ENCODE data around the gene GABPB2.
"Not testable (repeated sequence)": the region's sequence is repeated elsewhere in the genome, so short reads cannot be mapped to it uniquely, and the experiment has no call there.

Gene GABPB2

DNA sequence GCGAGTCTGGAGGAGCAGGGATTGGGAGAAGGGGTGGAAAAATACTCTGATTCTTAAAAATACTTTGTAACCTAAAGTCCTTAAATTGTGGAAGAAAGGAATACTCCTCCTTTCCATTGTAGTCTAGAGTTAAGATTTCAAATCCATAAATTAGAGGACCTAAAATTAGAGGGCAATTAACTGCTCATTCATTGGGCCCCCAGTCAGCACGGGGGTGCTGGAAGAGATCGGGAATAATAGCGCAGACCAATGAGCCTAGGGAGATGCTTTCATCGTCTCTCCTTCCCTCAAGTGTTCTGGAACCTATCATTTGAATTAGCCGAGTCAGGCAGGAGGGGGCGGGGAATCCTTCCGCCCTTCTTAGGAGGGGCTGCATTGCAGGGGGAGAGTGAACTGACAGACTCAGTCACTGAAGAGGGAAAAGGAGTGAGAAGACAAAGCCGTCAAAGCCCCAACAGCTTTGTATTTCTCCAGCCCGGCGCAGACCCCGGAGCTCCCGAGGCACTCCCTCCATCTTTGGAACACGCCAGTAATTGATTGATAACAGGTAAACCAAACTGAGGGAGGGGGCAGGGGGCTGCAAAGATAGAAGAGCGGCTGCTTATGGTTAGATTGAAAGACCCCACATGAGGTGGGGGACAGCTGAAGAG is 10.4 kb upstream of the GABPB2 start, which contains the start of gene MLLT11:
TSS of gene MLLT11 (plus strand) at position 391 of the 650 bp plus-strand sequence. CDS start 6,828 bp downstream, outside the sequence.
- no peak for DNase-seq

DNA sequence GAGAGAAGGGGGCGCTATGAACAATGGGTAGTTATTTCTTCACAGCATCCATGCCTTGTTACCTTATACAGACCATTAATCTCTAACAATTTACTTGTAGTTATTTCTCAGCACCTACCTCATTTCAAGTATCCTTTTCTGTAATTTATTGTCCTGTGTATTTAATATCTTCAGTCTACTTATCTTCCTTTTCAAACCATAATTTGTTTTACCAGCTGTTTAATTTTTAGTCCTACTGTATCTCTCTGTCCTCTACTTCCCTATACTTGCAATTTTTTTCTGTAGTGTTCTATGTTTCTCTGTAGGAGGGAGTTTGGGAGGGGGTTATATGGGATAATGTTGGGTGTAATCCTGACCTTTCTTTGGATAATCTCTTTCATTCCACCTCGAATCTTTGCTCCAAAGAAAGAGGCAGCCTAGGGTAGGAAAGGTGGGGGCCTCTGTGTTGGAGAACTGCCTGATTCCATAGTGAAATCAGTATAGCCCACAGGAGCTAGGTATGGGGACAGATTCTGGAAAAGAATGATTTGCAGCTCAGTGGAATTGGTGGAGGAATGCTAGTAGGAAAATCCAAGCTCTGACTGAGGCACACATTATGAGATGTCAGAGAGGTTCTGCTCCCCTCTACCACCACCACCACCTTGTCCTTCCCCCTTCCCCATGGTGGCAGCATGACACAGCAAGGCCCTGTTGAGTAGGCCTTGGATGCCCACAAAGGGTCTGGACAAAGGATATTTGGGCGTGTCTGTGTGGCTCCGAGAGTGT is 9.7 kb upstream of the GABPB2 start:
- DNase-seq, result peak; percentile 5

GRCh38 chr1:151061704-151062103 is 8.9 kb upstream of the GABPB2 start:
- DNase-seq, result no peak

DNA sequence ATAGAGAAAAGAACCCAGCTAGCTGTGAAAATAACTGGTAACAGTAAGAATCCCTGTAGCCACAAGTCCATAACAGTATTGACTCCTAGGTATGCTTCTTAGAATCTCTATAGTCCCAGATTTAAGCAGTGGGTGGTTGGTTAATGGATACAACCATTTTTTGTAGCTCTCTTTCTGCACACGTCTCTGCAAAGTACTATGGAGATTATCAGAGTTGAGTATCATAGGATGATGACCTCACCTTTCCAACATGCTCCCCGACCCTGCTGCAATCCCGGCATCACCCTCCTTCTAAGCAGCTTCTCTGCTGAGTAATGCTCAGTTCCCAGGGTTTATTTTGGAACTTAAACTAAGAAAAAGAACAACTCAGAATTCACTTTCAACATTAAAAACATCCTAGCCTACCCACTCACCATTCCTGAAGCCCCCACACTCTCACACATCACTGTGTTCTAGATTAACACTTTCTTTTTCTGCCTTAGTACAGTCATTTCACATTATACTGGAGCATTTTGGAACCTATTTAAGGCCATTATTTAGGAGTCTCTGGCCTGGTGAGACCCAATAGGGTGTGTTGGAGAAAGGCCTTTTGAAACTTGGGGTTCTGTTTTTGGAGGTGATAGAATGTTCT is 7.7 kb upstream of the GABPB2 start:
- no peak for DNase-seq

GRCh38 chr1:151065089-151065645 is 5.4 kb upstream of the GABPB2 start:
- no peak for DNase-seq

DNA sequence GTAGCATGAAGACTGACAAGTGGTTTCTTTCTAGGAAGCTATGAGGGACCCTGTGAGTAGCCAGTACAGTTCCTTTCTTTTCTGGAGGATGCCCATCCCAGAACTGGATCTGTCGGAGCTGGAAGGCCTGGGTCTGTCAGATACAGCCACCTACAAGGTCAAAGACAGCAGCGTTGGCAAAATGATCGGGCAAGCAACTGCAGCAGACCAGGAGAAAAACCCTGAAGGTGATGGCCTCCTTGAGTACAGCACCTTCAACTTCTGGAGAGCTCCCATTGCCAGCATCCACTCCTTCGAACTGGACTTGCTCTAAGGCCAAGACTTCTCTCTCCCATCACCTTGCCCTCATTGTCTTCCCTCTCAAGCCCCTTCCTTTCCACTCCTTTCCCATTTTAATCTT is 3.4 kb upstream of the GABPB2 start:
- DNase-seq, result no peak

DNA sequence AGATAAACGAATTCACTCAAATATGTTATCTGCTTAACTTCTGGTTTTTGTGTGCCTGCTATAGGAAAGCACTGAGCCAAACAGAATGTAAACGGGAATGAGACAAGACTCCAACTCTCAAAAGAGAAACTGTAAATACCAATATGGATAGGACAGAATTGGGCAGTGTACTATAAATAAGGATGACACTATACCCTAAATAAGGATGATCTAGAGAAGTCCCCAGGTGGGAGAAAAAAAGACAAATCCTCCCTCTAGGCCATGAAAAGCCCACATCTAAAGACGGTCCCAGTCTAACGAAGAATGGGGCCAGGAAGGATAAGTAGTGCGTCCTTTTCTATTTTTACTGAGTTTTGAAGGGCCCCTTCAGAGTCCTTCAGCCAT is 1.5 kb upstream of the GABPB2 start:
- no peak for DNase-seq

- DNase-seq, result no peak
Observed at GRCh38 chr1:151072224-151072623, 1.7 kb downstream of the GABPB2 start.

DNA sequence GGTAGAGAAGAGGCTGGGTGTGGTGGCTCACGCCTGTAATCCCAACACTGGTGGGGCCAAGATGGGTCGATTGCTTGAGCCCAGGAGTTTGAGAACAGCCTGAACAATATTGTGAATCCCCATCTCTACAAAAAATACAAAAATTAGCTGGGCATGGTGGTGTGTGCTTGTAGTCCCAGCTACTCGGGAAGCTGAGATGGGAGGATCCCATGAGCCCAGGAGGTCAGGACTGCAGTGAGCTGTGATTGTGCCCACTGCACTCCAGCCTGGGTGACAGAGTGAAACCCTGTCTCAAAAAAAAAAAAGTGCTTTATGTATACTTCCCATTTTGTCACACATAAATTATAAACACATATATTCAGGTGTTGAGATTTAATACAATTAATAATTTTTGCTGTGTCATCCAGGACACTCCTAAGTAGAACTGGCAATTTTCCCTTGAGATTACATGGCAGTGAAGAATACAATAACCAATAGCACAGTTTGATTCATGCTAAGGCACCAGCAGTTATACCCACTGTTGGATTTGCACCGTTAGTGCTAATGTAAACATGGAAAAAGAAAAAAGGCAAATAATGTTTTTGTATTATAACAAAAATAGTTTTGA is 15.5 kb downstream of the GABPB2 start:
- no peak for DNase-seq

DNA sequence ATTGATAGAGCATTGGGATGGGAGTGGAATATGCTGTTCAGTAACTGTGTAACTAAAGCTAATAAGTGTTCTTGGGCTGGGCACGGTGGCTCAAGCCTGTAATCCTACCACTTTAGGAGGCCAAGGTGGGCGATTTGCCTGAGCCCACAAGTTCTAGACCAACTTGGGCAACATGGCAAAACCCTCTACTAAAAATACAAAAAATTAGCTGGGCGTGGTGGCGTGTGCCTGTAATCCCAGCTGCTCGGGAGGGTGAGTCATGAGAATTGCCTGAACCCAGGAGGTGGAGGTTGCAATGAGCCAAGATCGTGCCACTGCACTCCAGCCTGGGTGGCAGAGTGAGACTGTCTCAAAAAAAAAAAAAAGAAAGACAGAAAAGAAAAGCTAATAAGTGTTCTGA is 26.9 kb downstream of the GABPB2 start:
- DNase-seq, result not testable (repeated sequence)

DNA sequence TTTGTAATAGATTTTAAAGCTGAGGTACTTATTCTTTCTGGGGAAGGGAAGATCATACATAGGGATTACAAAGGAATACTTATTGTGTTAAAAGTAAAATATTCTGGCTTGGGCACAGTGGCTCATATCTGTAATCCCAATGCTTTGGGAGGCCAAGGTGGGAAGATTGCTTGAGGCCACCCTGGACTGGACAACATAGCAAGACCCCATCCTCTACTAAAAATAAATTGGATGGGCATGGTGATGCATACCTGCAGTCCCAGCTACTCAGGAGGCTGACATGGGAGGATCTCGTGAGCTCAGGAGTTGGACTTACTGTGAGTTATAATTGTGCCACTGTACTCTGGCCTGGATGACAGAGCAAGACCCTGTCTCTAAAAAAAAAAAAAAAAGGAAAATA is 27.6 kb downstream of the GABPB2 start:
- no peak for DNase-seq

GRCh38 chr1:151104630-151105029 is 34.1 kb downstream of the GABPB2 start:
- DNase-seq, result no peak

DNA sequence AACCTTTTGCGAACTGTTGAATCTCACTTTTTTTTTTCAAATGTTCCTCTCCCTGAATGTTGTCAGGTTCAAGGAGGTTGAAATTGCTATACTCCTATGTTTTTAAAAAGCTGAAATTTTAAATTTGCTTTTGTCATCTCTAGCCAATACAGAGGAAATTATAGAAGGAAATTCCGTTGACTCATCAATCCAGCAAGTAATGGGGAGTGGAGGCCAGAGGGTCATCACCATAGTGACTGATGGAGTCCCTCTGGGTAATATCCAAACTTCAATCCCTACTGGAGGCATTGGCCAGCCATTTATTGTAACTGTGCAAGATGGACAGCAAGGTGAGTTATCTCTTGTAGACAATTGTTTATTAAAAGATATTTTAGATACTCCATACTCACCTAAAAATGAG is 36.3 kb downstream of the GABPB2 start:
- DNase-seq, result no peak

- DNase-seq, result no peak
Observed at GRCh38 chr1:151108331-151108730, 37.8 kb downstream of the GABPB2 start.

DNA sequence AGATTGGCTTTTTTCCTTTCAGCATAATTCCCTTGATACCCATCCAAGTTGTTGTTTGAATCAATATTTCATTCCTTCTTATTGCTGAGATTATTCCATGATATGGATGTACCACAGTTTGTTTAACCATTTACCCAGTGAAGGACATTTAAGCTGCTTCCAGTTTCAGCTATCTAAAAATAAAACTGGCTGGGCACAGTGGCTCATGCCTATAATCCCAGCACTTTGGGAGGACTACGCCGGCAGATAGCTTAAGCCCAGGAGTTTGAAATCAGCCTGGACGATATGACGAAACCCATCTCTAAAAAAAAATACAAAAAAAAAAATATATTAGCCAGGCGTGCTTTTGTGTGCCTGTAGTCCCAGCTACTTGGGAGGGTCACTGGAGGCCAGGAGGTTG is 43.3 kb downstream of the GABPB2 start:
- DNase-seq, result no peak

GRCh38 chr1:151124763-151125403 is 54.3 kb downstream of the GABPB2 start:
- no peak for DNase-seq

DNA sequence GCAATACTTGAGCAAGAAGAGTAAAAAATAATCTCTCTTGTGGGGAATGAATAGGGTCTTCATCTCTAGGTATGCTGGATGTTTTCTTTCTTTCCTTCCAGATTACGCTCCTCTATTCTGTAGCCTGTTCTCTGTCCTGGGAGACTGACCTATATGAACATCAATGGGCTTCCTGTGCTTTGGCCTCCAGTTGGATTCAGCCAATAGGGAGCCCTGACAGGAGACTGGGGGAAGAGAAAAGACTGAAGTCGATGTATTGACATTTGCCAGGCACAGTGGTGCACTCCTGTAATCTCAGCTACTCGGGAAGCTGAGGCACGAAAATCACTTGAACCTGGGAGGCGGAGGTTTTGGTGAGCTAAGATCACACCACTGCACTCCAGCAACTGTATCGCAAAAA is 58.2 kb downstream of the GABPB2 start:
- no peak for DNase-seq

DNA sequence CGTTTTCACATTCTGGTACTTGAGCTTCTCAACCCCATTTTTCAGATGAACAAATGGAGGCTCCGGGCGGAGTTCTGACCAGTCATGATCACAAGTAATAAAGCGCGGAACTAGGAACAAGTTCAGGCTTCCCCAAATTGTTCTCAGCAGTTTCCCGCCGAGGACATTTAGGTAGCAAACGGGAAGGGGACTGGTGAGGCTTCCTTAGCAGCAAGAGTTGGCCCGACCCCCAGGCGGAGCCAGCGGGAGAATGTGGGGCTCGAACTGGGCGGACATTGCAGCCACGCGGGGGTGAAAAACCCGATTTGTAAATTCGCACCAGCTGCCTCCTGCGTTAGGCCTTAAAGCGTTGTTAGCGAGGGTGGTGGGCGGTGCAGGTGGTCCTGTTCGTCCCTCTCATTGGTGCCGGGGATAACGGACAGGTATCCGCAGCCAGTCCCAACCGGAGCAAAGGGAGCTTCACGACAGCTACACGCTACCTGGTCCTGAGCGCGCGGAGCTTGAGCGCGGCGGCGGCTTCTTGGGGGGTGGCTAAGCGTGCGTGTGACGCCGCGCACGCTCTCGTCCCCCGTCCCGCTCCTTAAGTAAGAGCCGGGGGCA is 60.5 kb downstream of the GABPB2 start:
- DNase-seq, result no peak

- DNase-seq, result no peak
Observed at GRCh38 chr1:151131701-151132334, 61.3 kb downstream of the GABPB2 start.

DNA sequence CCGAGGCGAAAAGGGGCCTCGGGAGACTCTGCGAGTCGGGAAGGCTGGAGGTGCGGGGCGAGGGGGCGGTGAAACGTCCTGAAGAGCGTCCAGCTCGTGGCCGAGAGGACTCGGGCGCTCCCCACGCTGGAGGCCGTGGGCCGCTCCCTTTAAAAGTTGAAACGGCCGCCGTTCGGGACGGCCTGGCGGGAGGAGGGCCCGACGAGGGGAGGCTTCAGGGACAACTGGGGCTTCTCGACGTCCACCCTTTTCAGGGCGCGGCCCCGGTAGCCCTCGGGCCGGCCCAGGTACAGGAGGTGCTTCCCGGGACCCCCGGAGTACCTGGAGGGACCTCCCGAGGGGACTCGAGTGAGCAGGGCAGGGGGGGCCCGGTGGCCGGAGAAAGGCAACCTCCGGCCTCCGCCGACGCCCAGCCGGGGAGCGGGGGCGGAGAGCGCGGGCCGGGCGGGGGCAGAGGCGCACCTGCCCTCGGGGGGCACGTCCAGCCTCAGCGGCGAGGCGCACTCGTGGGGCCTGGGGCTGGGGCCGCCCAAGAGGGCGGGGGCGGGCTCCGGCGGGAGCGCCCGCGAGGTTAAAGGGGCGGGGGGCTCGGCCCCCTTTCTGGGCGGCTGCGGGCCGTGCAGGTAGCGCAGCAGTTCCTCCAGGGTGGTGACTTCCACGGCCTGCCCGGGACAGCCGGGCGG is 61.9 kb downstream of the GABPB2 start:
- no peak for DNase-seq
